B cell (primary cell): Measurements from ENCODE around the gene SH3D19. TPM values are rescaled to one million over a fixed set of nuclear protein-coding genes. Genes with fewer than 3 reads are reported as not detected.

Experiments
- ATAC-seq: fragments of 200-7000 bp; cut with Tn5 transposase; one replicate; pipeline ENCODE4 v1.10.0; 2021; ENCODE audit warnings: low read depth, mild to moderate bottlenecking, moderate number of reproducible peaks, moderate library complexity
- CTCF ChIA-PET: fragments of 350-600 bp; sonication (Branson Sonifier 250); formaldehyde crosslinking; loops from one replicate; lab custom pipeline; 2021; ENCODE audit warnings: antibody characterized with exemption, inconsistent platforms; lab: Charles Lee
- POLR2A ChIA-PET: fragments of 350-600 bp; sonication (Branson Sonifier 250); formaldehyde crosslinking; loops from one replicate; lab custom pipeline; 2021; ENCODE audit warnings: antibody characterized with exemption; lab: Charles Lee
- DNase-seq: peaks from one replicate; pipeline ENCODE4 v3.0.0; 2013
- H2AFZ ChIP-seq: 2 replicates; pipeline ENCODE4 v1.6.1; 2012; ENCODE audit warnings: mild to moderate bottlenecking, low read depth, low read length; ENCODE audit not compliant: insufficient read depth, poor library complexity, severe bottlenecking
- H3K27ac ChIP-seq, 2 donors: 1 replicate in 1 of 2; 2 replicates in 1 of 2; pipeline ENCODE4 v1.5.1; 2012 to 2013; ENCODE audit warnings: low read length in 2 of 2, mild to moderate bottlenecking in 2 of 2, moderate library complexity in 1 of 2
- H3K27me3 ChIP-seq, 4 experiments: fragments of 200-600 bp in 1 of 4; sonication (generic) in 1 of 4; replicated peaks in 1 of 4; 1 replicate in 2 of 4; 2 replicates in 2 of 4; pipeline versions ENCODE4 v1.6.1 to v1.7.0; 2013 to 2016; ENCODE audit warnings: low read length in 3 of 4, mild to moderate bottlenecking in 2 of 4, mixed read lengths in 1 of 4, moderate library complexity in 1 of 4; ENCODE audit not compliant: insufficient read depth in 4 of 4, control insufficient read depth in 3 of 4; ENCODE audit errors: control extremely low read depth in 1 of 4
- H3K36me3 ChIP-seq, 2 experiments: replicated peaks in 1 of 2; 1 replicate in 1 of 2; 2 replicates in 1 of 2; pipeline versions ENCODE4 v1.6.1 to v1.7.1; 2013; ENCODE audit warnings: low read length in 1 of 2; ENCODE audit not compliant: insufficient read depth in 2 of 2, control insufficient read depth in 1 of 2; ENCODE audit errors: control extremely low read depth in 1 of 2, extremely low read depth in 1 of 2
- H3K4me1 ChIP-seq, 2 donors: fragments of 200-600 bp in 1 of 2; sonication (generic) in 1 of 2; 1 replicate in 1 of 2; 2 replicates in 1 of 2; pipeline versions ENCODE4 v1.5.1 to v1.6.1; 2013 to 2017; ENCODE audit warnings: low read length in 2 of 2; ENCODE audit not compliant: control insufficient read depth in 2 of 2, insufficient read depth in 2 of 2
- H3K4me2 ChIP-seq: replicated peaks from 2 replicates; pipeline ENCODE3; 2012; ENCODE audit warnings: mild to moderate bottlenecking, low read depth, low read length; ENCODE audit not compliant: poor library complexity, severe bottlenecking
- H3K4me3 ChIP-seq, 5 experiments: fragments of 200-600 bp in 1 of 5; sonication (generic) in 1 of 5; 1 replicate in 3 of 5; 2 replicates in 2 of 5; pipeline versions ENCODE4 v1.5.1 to v1.7.0; 2011 to 2016; ENCODE audit warnings: low read length in 4 of 5, mild to moderate bottlenecking in 4 of 5, low read depth in 2 of 5, control low read depth in 1 of 5, moderate library complexity in 1 of 5; ENCODE audit not compliant: insufficient read depth in 1 of 5; ENCODE audit errors: control extremely low read depth in 1 of 5, extremely low read depth in 1 of 5
- H3K79me2 ChIP-seq: fragments of 200-600 bp; sonication (generic); one replicate; pipeline ENCODE4 v1.6.0; 2016; ENCODE audit warnings: low read length; ENCODE audit not compliant: control insufficient read depth, insufficient read depth
- H3K9ac ChIP-seq: fragments of 200-600 bp; sonication (generic); 2 replicates; pipeline ENCODE4 v1.6.1; 2017; ENCODE audit warnings: mild to moderate bottlenecking, low read length, moderate library complexity
- H3K9me3 ChIP-seq, 3 donors: one replicate each; pipeline versions ENCODE4 v1.6.1 to v1.7.1; 2013; ENCODE audit warnings: low read length in 2 of 3; ENCODE audit not compliant: control insufficient read depth in 2 of 3, insufficient read depth in 1 of 3; ENCODE audit errors: control extremely low read depth in 1 of 3
- H4K20me1 ChIP-seq: 2 replicates; pipeline ENCODE4 v1.6.0; 2012; ENCODE audit warnings: mild to moderate bottlenecking, low read length; ENCODE audit not compliant: insufficient read depth, control insufficient read depth, poor library complexity, severe bottlenecking
- H3K27ac Mint-ChIP-seq: one replicate; pipeline ENCODE4 v1.8.0; 2021; ENCODE audit warnings: mixed read lengths
- H3K27me3 Mint-ChIP-seq: one replicate; pipeline ENCODE4 v1.8.0; 2021; ENCODE audit warnings: mixed read lengths
- H3K4me1 Mint-ChIP-seq: one replicate; pipeline ENCODE4 v1.8.0; 2021; ENCODE audit warnings: mixed read lengths
- H3K4me3 Mint-ChIP-seq: one replicate; pipeline ENCODE4 v1.8.0; 2021; ENCODE audit warnings: mixed read lengths
- H3K9me3 Mint-ChIP-seq: one replicate; pipeline ENCODE4 v1.8.0; 2022; ENCODE audit warnings: mixed read lengths; ENCODE audit not compliant: insufficient read depth
- CTCF ChIP-seq: fragments of 200-600 bp; IDR thresholded peaks from one replicate; pipeline ENCODE4 v1.8.0; 2022; ENCODE audit warnings: antibody characterized with exemption, mild to moderate bottlenecking
- EZH2 ChIP-seq: IDR thresholded peaks from 2 replicates; pipeline ENCODE4 v1.6.1; 2012; ENCODE audit warnings: borderline replicate concordance, low read depth, mild to moderate bottlenecking, moderate library complexity, low read length; ENCODE audit not compliant: insufficient read depth, poor library complexity, severe bottlenecking
- WGBS: methylation state at CpG from one replicate; pipeline ENCODE4 v1.1.5; 2013; ENCODE audit warnings: missing lambda C conversion rate; ENCODE audit not compliant: insufficient coverage; 5-methylcytosine and 5-hydroxymethylcytosine counted together
- intact Hi-C: fragments of 100-400 bp; cut with micrococcal nuclease; formaldehyde crosslinking; loops from one replicate; pipeline ENCODE4 v1.10.0; 2022
- polyA plus RNA-seq: library from polyadenylated mRNA; depleted of rRNA; stranded (reverse); fragments of >200 nt; gene quantifications from 2 replicates; pipeline ENCODE4 v1.2.3, GENCODE V29; 2012
- total RNA-seq, 2 donors: library from RNA; stranded (reverse); fragments of 120-200 nt in 1 of 2; gene quantifications; 1 replicate in 1 of 2; 2 replicates in 1 of 2; pipeline versions ENCODE4 v1.2.3 to v1.2.4, GENCODE V29; 2013 to 2022

Gene SH3D19
- total and polyA plus RNA-seq, 2 donors (not counting 1 experiment from before 2014, with no cell fraction given), result 0.01 TPM; not detected in 1

DNA sequence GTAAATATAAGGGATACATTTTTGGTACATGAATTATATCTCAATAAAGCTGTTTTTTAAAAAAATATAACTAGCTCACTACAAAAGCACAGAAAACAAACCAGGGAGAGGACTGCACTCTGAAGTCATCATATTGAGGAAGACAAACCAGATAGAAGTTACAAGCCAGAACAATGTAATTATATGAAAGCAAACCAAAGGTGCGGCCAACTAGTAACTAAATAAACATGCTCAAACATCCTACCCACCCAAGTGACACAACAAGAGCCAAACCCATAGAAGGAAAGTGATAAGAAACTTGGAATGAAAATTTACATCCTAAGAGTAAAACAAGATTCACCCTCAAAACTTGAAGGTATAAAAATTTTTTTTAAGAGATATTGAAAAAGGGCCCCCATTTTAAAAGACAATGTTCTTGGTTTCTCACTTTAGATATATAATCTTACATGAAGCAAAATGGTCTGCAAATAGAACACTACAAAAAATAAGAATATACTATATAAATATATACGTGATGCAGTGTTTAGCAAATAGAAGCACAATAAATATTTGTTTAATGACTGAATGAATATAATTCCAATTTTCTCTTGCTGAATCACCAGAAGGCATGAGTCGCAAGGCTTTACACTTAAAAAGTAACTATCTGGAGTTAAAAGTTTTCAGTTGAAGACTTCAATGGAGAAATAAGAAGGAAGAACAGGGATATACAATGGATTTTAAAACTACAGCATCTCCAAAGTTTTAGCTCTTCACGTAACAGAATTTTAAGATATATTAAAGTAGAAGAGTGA, 4.0 kb upstream of the SH3D19 start:
- ChIA-PET POLR2A (no interaction called here), CTCF (no interaction called here)
- TF ChIP-seq EZH2 (no peak), CTCF (no peak)
- no peak overlapping the region for H3K27ac Mint-ChIP-seq
- no peak overlapping the region for H3K4me3 Mint-ChIP-seq
- Histone ChIP-seq H3K9ac (no peak overlapping the region), H3K36me3 (no peaks in the 10 kb centered on the region), H3K79me2 (no peaks in the 10 kb centered on the region), H2AFZ (no peak overlapping the region), H3K4me3 (no peak overlapping the region), H3K9me3 (peaks cover 0 to 3% (median 0%) of the 10 kb centered on the region in 3 donors), H3K27me3 (peaks cover 0 to 16% (median 4%) of the 10 kb centered on the region in 4 experiments), H3K27ac (no peak overlapping the region), H4K20me1 (no peaks in the 10 kb centered on the region), H3K4me1 (no peaks in the 10 kb centered on the region), H3K4me2 (no peak overlapping the region)
- H3K9me3 Mint-ChIP-seq, result peaks cover 3% of the 10 kb centered on the region
- H3K27me3 Mint-ChIP-seq, result peaks cover 38% of the 10 kb centered on the region
- intact Hi-C loops, result no loop called here
- DNase-seq (no peak), ATAC-seq (no peak)
- peaks cover 6% of the 10 kb centered on the region for H3K4me1 Mint-ChIP-seq
- WGBS, result no CpG with 5 or more reads among the region's 4 CpGs

GRCh38 chr4:151325949-151326246, 493 bp upstream of the SH3D19 start:
- Histone ChIP-seq H3K9ac (no peak overlapping the region), H3K27ac (no peak overlapping the region), H3K27me3 (peaks cover 0 to 26% (median 11%) of the 10 kb centered on the region in 4 experiments), H3K36me3 (no peaks in the 10 kb centered on the region), H4K20me1 (no peaks in the 10 kb centered on the region), H3K9me3 (peaks cover 0 to 3% (median 0%) of the 10 kb centered on the region in 3 donors), H3K79me2 (no peaks in the 10 kb centered on the region), H3K4me1 (no peaks in the 10 kb centered on the region), H3K4me2 (no peak overlapping the region), H2AFZ (peak overlapping the region; percentile 54), H3K4me3 (no peak overlapping the region)
- ChIA-PET POLR2A (no interaction called here), CTCF (no interaction called here)
- 75% methylated on average over 5 of the region's 6 CpGs for WGBS
- ATAC-seq (no peak), DNase-seq (no peak)
- Mint-ChIP-seq H3K9me3 (peaks cover 3% of the 10 kb centered on the region), H3K27ac (no peak overlapping the region), H3K4me1 (peaks cover 11% of the 10 kb centered on the region), H3K4me3 (peak overlapping the region; percentile 32), H3K27me3 (peaks cover 55% of the 10 kb centered on the region)
- intact Hi-C loops, result no loop called here
- TF ChIP-seq CTCF, result no peak
- TF ChIP-seq EZH2, result no peak
